PC-9 (cell line): ENCODE results near the gene FYN. TPM values are rescaled to one million over a fixed set of nuclear protein-coding genes. Genes with fewer than 3 reads are reported as not detected.

Experiments used
- BruUV-seq: library from RNA; stranded (reverse); fragments of 400-500 nt; replicated peaks from 2 replicates; lab custom pipeline; 2021; lab: Mats Ljungman, UMichigan
- CTCF ChIA-PET: fragments of 300-600 bp; sonication (Branson Sonifier 250); formaldehyde crosslinking; loops from one replicate; lab custom pipeline; 2022; ENCODE audit warnings: antibody characterized with exemption; lab: Charles Lee
- POLR2A ChIA-PET: fragments of 300-600 bp; sonication (Branson Sonifier 250); formaldehyde crosslinking; loops from one replicate; lab custom pipeline; 2022; ENCODE audit warnings: antibody characterized with exemption; ENCODE audit not compliant: unreplicated experiment; lab: Charles Lee
- DNase-seq, 2 experiments: peaks; one replicate each; pipeline versions ENCODE4 v3.0.0 to v3.0.0-alpha.2; 2015 to 2022; ENCODE audit warnings: mixed read lengths in 1 of 2
- H2AFZ ChIP-seq: fragments of 200-600 bp; sonication (generic); 2 replicates; pipeline ENCODE4 v1.8.1; 2017; ENCODE audit warnings: antibody characterized with exemption
- H3F3A ChIP-seq: fragments of 200-600 bp; sonication (generic); 2 replicates; pipeline ENCODE4 v1.8.1; 2017; ENCODE audit warnings: antibody characterized with exemption, mild to moderate bottlenecking, low read depth; ENCODE audit not compliant: insufficient read depth
- H3K27ac ChIP-seq: fragments of 200-600 bp; sonication (generic); 2 replicates; pipeline ENCODE4 v1.6.1; 2016; ENCODE audit warnings: mixed run types
- H3K27me3 ChIP-seq: fragments of 200-600 bp; sonication (generic); 2 replicates; pipeline ENCODE4 v1.6.1; 2016; ENCODE audit warnings: low read depth, mixed run types; ENCODE audit not compliant: insufficient read depth
- H3K36me3 ChIP-seq: fragments of 200-600 bp; sonication (generic); 2 replicates; pipeline ENCODE4 v1.6.1; 2016; ENCODE audit warnings: low read depth, mixed run types
- H3K4me1 ChIP-seq: fragments of 200-600 bp; sonication (generic); replicated peaks from 2 replicates; pipeline ENCODE4 v1.6.1; 2016; ENCODE audit warnings: mixed run types; ENCODE audit not compliant: insufficient read depth
- H3K4me2 ChIP-seq: fragments of 200-600 bp; sonication (generic); 2 replicates; pipeline ENCODE4 v1.6.1; 2017; ENCODE audit warnings: mixed run types
- H3K4me3 ChIP-seq: fragments of 200-600 bp; sonication (generic); 2 replicates; pipeline ENCODE4 v1.6.1; 2016; ENCODE audit warnings: mixed run types
- H3K79me2 ChIP-seq: fragments of 200-600 bp; sonication (generic); 2 replicates; pipeline ENCODE4 v1.6.1; 2017; ENCODE audit warnings: low read depth, mixed run types
- H3K9me2 ChIP-seq: fragments of 200-600 bp; sonication (generic); 2 replicates; pipeline ENCODE4 v1.8.1; 2017; ENCODE audit warnings: mild to moderate bottlenecking; ENCODE audit not compliant: insufficient read depth
- H3K9me3 ChIP-seq: fragments of 200-600 bp; sonication (generic); 2 replicates; pipeline ENCODE4 v1.8.1; 2016; ENCODE audit warnings: low read depth; ENCODE audit not compliant: insufficient read depth
- H4K20me1 ChIP-seq: fragments of 200-600 bp; sonication (generic); 2 replicates; pipeline ENCODE4 v1.8.1; 2017; ENCODE audit not compliant: insufficient read depth
- EZH2 ChIP-seq: fragments of 200-600 bp; sonication (generic); IDR thresholded peaks from 2 replicates; pipeline ENCODE4 v1.8.0; 2017; ENCODE audit warnings: antibody characterized with exemption, low read depth
- intact Hi-C: fragments of 100-400 bp; cut with micrococcal nuclease; formaldehyde crosslinking; loops from one replicate; pipeline ENCODE4 v1.10.0; 2022; ENCODE audit not compliant: unreplicated experiment
- total RNA-seq: library from RNA; stranded (reverse); gene quantifications from 2 replicates; pipeline ENCODE4 v1.2.3, GENCODE V29; 2021
- TF ChIP-seq, protein P1 (sequence below): fragments of 200-600 bp; sonication (generic); conservative IDR thresholded peaks from 2 replicates; pipeline ENCODE4 v1.6.1; 2017; ENCODE audit warnings: mixed run types, antibody characterized with exemption, mild to moderate bottlenecking, moderate library complexity

FYN gene
- total RNA-seq, 1 experiment from 2014 or later: 53.3 TPM

DNA sequence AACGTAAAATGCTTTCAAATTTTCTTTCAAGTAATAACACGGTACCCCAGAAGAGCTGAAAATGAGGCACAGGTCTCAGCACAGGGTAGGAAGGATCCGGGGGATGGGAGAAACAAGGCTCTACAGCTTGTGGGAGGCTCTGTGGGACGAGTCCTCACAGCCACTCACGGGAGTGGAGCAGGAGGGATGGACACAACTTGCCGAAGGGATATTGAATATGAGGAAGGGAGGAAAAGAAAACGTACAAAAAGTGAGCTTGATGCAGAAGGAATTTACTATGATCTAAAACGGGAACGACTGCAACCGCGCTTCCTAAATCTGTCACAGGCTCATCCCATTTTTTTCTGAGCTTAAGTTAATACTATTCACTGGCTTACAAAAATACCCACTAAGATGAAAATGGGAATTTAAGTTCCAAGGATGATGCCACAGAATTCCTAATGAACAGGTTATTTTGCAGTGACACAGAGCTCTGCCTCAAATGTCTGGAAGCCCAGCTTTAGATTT is 72.9 kb downstream of the FYN start:
- Histone ChIP-seq H4K20me1 (no peaks in the 10 kb centered on the region), H3K9me2 (no peaks in the 10 kb centered on the region), H3K4me1 (peaks cover 76% of the 10 kb centered on the region), H3K27ac (no peak overlapping the region), H2AFZ (no peak overlapping the region), H3K79me2 (peaks cover 51% of the 10 kb centered on the region), H3K9me3 (0 out of 2 replicates have a peak, but pooled peaks cover 4% of the 10 kb centered on the region), H3F3A (peaks cover 29% of the 10 kb centered on the region), H3K27me3 (no peaks in the 10 kb centered on the region), H3K4me3 (no peak overlapping the region), H3K4me2 (no peak overlapping the region), H3K36me3 (peaks cover 8% of the 10 kb centered on the region; the same call in 1 of the 2 replicates)
- no TSS peak for BruUV-seq
- TF ChIP-seq EZH2: no peak
- TF ChIP-seq, protein P1, sequence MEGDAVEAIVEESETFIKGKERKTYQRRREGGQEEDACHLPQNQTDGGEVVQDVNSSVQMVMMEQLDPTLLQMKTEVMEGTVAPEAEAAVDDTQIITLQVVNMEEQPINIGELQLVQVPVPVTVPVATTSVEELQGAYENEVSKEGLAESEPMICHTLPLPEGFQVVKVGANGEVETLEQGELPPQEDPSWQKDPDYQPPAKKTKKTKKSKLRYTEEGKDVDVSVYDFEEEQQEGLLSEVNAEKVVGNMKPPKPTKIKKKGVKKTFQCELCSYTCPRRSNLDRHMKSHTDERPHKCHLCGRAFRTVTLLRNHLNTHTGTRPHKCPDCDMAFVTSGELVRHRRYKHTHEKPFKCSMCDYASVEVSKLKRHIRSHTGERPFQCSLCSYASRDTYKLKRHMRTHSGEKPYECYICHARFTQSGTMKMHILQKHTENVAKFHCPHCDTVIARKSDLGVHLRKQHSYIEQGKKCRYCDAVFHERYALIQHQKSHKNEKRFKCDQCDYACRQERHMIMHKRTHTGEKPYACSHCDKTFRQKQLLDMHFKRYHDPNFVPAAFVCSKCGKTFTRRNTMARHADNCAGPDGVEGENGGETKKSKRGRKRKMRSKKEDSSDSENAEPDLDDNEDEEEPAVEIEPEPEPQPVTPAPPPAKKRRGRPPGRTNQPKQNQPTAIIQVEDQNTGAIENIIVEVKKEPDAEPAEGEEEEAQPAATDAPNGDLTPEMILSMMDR: no peak
- intact Hi-C loops: no loop called here
- ChIA-PET CTCF (interaction anchor here (0.6 kb wide), 1 partner anchor 18 kb away, joined by 3 read pairs; no protein-coding TSS in a partner anchor), POLR2A (no interaction called here)
- no peak for DNase-seq

DNA sequence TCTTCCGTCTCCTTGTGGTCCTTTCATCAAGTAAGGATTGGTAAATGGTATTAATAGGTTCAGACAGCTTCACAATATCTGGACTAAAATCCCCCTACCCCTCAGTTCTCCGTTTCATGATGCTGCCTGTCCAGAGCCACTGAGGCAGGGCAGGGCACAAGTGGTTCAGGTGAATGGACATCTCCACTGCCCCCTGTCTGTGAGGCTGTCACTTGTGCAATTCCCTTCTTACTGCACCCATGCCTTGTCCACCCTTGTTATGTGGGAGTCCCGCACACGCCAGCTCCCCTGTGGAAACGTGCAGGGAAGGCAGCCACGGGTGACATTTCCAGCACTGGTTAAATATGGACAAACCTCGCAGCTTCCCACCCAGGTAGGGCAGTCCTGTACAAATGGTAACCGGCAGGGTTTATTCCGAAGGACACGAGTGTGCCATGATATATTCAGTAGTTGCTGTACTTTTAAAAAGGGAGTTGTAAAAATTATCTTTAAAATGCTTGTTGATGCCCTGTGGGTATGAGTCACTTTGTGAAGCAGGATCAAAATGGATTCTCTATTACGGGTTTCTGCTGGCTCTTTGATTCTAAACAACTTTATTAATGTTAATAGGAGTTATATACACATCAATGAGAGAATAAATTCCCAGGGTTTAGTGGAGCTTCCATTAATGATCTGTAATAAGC is 73.5 kb downstream of the FYN start:
- POLR2A ChIA-PET: no interaction called here
- peaks cover 57% of the 10 kb centered on the region for H3K79me2 ChIP-seq
- BruUV-seq: no TSS peak

DNA sequence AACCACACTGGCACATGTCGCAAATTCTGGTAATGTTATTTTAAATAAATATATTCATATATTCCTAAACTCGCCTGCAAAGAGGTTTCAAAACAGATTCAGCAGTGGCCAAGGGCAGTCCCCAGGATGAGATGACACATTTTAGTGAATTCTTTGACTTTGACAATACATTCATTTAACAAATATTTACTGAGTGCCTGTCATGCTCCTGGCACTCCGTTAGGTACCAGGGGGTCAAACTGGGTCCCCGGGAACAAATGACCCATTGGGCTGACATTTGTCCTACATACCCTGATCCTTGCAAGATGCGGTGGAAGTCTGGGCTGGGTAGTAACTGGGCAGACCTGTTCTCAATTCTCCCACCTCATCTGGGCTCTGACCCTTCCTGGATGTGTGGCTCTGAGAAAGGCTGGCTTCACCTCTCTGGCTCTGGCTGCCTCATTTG is 74.9 kb downstream of the FYN start:
- no peaks in the 10 kb centered on the region for H3K27me3 ChIP-seq
- TF ChIP-seq, protein P1: no peak
- TF ChIP-seq EZH2: no peak
- peak overlapping the region; percentile 74 for H3K27ac ChIP-seq
- ChIA-PET POLR2A (interaction anchor here (0.6 kb wide), 2 partner anchors 25 to 75 kb away, joined by 5 to 6 read pairs; partner anchors contain the start of gene FYN), CTCF (no interaction called here)
- no peaks in the 10 kb centered on the region for H3K9me2 ChIP-seq
- no peaks in the 10 kb centered on the region for H4K20me1 ChIP-seq
- peak overlapping the region; percentile 56 for H3K4me2 ChIP-seq
- peak overlapping the region; percentile 3; the same call in 1 of the 2 replicates for H3K4me3 ChIP-seq
- 0 out of 2 replicates have a peak, but pooled peaks cover 4% of the 10 kb centered on the region for H3K9me3 ChIP-seq
- no TSS peak for BruUV-seq
- H3F3A ChIP-seq: peaks cover 20% of the 10 kb centered on the region
- intact Hi-C loops: loop anchor here (2.0 to 5.0 kb wide), 3 partner anchors 74 to 198 kb away; partner anchors contain the start of gene FYN
- H2AFZ ChIP-seq: no peak overlapping the region
- peaks cover 57% of the 10 kb centered on the region for H3K79me2 ChIP-seq
- H3K4me1 ChIP-seq: peaks cover 67% of the 10 kb centered on the region
- H3K36me3 ChIP-seq: peaks cover 11% of the 10 kb centered on the region; the same call in 1 of the 2 replicates
- DNase-seq: peak; percentile 70 to 98

More for the DNA sequence above, 73.5 kb downstream of the FYN start:
- TF ChIP-seq, protein P1: no peak
- TF ChIP-seq EZH2: no peak
- Histone ChIP-seq H3K27me3 (no peaks in the 10 kb centered on the region), H3K27ac (peak overlapping the region; percentile 74), H3K36me3 (peaks cover 11% of the 10 kb centered on the region; the same call in 1 of the 2 replicates), H4K20me1 (no peaks in the 10 kb centered on the region), H3K9me2 (no peaks in the 10 kb centered on the region), H3K4me3 (no peak overlapping the region), H3F3A (peaks cover 23% of the 10 kb centered on the region), H3K9me3 (0 out of 2 replicates have a peak, but pooled peaks cover 4% of the 10 kb centered on the region), H2AFZ (no peak overlapping the region), H3K4me2 (peak overlapping the region; percentile 56; the same call in 1 of the 2 replicates), H3K4me1 (peaks cover 72% of the 10 kb centered on the region)
- intact Hi-C loops: loop anchor here (2.0 to 5.0 kb wide), 3 partner anchors 73 to 197 kb away; partner anchors contain the start of gene FYN
- no peak for DNase-seq
- CTCF ChIA-PET: interaction anchor here (0.6 to 0.7 kb wide), 2 partner anchors 18 to 81 kb away, joined by 3 read pairs; no protein-coding TSS in a partner anchor
